ENCODE results near the gene DHFR2.
A peak's percentile ranks its signal among the peaks of the same experiment; 100 is the strongest.
"Not testable (repeated sequence)": the region's sequence is repeated elsewhere in the genome, so short reads cannot be mapped to it uniquely, and the experiment has no call there.

Gene DHFR2

DNA sequence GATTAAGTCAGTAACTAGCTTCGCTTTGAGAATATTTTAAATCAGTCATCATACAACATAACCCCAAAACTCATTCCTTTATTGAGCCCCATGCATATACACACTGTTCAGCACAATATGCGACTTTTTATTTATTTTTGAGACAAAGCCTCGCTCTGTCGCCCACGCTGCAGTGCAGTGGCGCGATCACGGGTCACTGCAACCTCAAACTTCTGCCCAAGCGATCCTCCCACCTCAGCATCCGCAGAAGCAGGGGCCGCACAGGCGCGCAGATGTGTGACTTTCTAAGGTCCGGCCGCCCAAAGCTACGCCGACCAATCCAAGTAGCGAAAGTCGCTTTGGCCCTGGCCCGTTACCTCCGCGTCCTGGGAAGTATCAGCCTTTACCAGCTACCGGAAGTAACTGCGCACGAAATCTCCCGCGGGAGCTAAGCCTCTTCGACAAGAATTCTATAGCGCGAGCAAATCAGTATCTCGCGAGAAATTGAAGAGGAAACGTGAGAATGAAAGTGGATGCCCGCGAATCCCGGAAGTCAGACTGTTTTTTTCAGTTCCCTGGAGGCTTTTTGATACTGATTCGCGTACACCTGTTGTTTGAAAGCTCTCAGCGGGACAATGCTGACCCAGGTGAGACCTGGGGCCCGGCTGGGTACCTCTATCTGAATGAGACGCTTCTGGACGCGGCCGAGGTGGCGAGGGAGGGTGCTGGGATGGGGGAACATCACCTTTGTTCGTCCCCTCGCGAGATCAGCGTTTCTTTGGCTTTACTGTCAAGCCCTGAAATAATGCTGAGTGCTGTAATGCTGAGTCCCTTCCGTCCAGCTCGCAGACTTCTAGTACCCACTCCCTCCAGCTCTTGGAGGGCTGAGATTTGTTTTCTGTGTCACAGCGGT is at the start of gene DHFR2, which contains the start of gene NSUN3:
Gene DHFR2, minus strand, starts transcription at position 404 of the 892 bp plus-strand sequence. CDS start 1,405 bp downstream, outside the sequence.
Gene NSUN3, plus strand, starts transcription at position 549 of the 892 bp plus-strand sequence. Its CDS starts 66 bp downstream, at position 615.
- DNase-seq (ENCODE audit: low read depth in 2 of 2): peak; percentile 60 to 75

DNA sequence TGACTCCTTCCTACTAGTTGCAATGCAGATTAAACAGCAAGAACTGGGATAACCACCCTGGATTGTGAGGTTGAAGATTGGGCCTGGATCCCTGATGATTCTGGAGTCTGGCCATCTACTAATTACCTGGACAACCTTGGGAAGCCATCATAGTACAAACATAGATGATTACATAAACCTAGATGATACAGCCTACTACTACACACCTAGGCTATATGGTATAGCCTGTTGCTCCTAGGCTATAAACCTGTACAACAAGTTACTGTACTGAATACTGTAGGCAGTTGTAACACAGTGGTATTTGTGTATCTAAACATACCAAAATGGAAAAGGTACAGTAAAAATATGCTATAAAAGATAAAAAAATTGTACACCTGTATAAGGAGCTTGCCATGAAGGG is 48.1 kb upstream of the DHFR2 start:
- DNase-seq (ENCODE audit: low read depth in 2 of 2): no peak

DNA sequence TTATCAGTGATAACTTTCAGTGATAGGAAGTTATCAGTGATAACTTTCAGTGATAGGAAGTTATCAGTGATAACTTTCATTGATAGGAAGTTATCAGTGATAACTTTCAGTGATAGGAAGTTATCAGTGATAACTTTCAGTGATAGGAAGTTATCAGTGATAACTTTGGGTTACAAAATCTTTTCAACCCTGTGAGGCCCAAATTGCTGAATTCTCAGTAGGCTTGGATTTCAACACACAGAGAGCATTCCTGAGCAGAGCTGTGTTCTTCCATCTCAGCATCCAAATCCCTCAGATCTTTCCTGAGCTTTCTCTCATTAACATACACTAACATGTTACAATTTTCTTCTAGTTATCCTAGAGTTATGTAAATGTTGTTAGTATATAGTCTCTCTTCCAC is 47.5 kb upstream of the DHFR2 start:
- not testable (repeated sequence) for DNase-seq (ENCODE audit: low read depth in 2 of 2)

DNA sequence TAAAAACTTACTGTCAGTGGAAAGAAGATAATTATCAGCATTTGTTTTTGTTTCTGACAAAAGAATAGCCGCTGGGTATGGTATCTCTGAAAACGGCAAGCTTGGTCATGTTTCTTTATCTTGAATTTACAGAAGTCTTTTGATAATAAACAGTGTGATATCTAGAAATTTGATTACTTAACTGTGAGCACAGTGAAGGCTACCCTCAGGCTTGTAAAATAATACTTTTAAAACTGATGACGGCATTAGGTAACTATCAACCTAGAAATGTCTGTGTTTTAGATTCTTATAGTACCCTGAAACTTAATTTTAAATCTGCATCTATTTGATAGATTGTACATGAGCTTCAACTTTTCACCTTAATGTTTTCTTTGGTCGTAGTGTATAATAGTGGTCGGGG is 43.6 kb upstream of the DHFR2 start:
- no peak for DNase-seq (ENCODE audit: low read depth in 2 of 2)

DNA sequence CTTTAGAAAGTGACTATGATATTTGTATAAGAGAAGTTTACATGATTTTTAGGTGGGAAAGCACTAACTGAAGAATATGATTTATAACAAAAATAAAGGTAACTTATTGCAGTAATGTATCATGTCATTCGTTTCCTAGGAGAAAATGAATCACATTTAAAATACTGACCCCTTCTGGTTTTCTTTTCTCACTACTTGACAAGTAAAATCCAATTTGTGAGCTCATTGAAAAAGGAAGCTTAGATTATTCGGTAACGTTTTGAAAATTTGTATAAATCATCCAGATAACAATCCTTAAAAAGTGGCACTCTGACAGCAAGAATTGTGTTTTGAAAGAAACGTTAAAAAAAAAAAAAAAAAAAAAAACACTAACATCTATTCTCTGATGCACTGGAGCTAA is 39.1 kb upstream of the DHFR2 start:
- no peak for DNase-seq (ENCODE audit: low read depth in 2 of 2)

GRCh38 chr3:94099311-94099710 is 36.6 kb upstream of the DHFR2 start:
- DNase-seq (ENCODE audit: low read depth in 2 of 2): no peak

GRCh38 chr3:94098452-94098851 is 35.7 kb upstream of the DHFR2 start:
- no peak for DNase-seq (ENCODE audit: low read depth in 2 of 2)

DNA sequence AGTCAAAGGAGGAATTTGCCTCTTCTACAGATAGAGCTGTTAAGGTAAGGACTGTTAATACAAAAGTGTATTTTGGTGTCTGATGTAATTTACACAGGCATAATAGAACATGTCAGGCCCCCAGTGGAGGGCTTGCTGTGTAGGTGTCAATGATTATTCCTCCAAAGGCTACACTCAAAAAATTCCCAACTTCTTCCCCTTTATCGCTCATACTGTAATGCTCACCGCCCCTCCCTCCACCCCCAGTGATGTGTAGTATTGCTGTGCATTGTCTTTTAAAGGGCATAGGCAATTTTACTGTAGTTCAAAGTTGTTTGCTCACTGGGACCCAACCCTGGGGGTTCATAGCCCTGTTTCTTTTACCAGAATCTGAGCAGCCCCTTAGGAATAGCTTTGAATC is 32.4 kb upstream of the DHFR2 start:
- no peak for DNase-seq (ENCODE audit: low read depth in 2 of 2)

DNA sequence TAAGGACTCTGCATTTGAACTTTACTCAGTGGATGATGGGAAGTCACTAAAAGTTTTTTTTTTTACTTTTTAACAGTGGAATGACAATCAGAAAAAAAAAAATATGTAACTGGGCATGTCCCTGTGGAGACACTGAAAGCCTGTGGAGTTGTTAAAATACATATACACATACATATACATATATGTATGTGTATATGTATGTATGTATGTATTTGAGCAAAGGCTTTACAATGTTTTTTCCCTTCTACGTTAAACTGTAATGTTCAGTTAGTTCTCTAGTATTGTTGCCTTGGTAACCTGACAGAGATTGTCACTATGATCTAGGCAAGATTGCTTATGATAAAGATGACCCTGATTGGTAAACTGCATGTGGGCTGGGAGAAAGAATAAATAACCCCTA is 30.4 kb upstream of the DHFR2 start:
- no peak for DNase-seq (ENCODE audit: low read depth in 2 of 2)

- no peak for DNase-seq (ENCODE audit: low read depth in 2 of 2)
These were observed 29.4 kb upstream of the DHFR2 start for GRCh38 chr3:94092086-94092485.

- DNase-seq (ENCODE audit: low read depth in 2 of 2): no peak
These were observed 26.4 kb upstream of the DHFR2 start for GRCh38 chr3:94089126-94089525.

- no peak for DNase-seq (ENCODE audit: low read depth in 2 of 2)
These were observed 20.5 kb upstream of the DHFR2 start for GRCh38 chr3:94083261-94083660.

- no peak for DNase-seq (ENCODE audit: low read depth in 2 of 2)
These were observed 19.7 kb upstream of the DHFR2 start for GRCh38 chr3:94082391-94082937.

DNA sequence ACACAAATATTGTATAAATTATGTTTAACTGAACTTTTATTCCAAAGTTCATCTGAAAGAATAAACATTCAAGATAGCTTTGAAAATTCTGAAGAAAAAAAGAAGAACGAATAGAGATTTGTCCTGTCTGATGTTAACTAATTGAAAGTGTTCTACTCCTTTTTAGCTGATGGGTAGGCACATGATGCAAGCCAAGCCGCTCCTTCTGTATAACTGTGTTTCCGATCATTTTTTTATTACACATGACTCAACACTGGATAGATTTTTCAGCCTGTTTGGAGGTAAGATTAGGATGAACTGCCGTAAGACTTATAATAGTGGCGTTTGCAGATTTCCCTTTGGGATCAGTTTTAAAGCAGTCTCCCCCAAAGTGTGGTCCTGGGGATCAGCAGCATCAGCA is 19.2 kb upstream of the DHFR2 start:
- no peak for DNase-seq (ENCODE audit: low read depth in 2 of 2)

DNA sequence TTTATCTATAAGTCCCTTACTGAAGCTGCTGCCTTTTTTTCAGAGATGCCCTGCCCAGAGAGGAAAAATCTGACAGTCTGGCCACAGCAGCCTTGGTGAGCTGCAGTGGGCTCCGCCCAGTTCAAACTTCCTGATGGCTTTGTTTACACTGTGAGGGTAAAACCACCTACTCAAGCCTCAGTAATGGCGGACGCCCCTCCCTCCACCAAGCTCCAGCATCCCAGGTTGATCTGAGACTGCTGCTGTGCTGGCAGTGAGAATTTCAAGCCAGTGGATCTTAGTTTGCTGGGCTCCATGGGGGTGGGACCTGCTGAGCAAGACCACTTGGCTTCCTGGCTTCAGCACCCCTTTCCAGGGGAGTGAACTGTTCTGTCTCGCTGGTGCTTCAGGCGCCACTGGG is 17.8 kb upstream of the DHFR2 start:
- DNase-seq (ENCODE audit: low read depth in 2 of 2): not testable (repeated sequence)

GRCh38 chr3:94076055-94076454 is 13.3 kb upstream of the DHFR2 start:
- no peak for DNase-seq (ENCODE audit: low read depth in 2 of 2)

DNA sequence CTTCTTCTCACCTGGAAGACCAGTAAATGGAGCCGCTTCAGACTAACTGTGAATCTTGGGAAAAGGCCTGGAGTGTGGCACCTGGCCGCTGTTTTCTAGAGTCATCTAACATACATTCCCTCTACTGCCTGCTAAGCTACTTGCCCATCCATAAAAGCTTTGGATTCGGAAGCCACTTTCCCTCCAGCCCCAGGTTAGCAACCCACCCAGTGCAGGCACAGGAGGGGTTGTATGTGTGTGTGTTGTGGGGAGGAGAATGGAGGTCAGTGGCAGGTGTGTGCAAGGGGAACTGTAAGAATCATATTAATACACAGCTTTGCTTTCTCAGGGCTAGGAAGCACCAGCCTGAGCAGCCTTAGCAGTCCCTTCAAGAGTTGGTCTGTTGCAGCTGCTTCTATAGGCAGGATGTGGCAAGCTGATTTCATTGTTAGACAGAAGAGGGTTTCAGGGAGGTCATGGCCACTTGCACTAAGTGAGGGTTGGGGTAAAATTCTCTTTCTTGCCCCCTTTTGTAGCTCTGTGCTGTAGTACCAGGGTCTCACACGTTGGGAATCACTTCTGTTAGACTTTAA is 9.1 kb upstream of the DHFR2 start:
- DNase-seq (ENCODE audit: low read depth in 2 of 2): no peak

- DNase-seq (ENCODE audit: low read depth in 2 of 2): no peak
These were observed 7.7 kb upstream of the DHFR2 start for GRCh38 chr3:94070341-94070911.

- no peak for DNase-seq (ENCODE audit: low read depth in 2 of 2)
These were observed 6.6 kb upstream of the DHFR2 start for GRCh38 chr3:94069194-94069813.

DNA sequence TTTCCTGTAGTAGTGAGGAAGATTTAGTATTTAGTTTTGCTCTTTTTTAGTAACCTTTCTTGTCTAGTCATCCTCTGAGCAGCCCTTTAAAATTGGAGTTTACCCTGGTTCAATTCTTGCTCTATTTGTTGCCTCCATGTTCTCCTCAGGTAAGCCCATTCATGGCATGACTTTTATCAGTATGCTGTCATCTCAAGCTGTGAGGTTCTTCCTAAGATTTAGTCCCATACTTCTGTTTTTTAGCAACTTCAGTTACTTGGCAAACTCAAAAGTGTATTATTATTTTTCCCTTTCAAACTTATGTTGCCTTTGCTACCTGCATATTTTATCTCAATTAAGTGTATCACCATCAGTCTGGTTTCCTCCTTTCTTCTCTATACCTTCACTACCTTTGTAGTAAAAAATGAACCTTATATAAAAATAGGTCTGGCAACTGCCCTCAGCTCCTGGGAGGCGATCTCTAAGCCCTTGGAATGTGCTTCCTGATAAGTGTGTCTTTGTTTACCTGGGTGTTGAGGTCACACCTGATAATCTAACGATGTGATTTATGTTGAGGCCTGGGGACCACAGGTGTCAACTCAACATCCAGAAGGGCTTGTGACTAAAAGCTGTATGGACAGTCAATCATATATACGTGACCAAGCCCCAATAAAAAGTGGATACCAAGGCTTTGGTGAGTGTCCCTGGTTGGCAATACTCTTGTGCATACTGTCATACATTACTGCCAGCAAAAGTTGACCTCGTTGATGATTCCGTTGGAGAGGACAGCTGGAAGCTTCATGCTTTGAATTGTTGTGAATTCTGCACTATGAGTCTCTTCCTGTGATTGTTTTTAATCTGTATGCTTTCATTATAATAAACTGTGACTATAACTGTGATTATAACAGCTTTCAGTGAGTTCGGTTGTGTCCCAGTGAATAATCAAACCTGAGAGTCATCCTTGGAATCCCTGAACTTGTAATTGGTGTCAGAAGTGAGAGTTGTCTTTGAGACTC is 4.1 kb upstream of the DHFR2 start:
- DNase-seq (ENCODE audit: low read depth in 2 of 2): no peak

All from stimulated activated CD8-positive, alpha-beta memory T cell treated with anti-CD3 and anti-CD28 coated beads, Interleukin-15, amount 100 ng/mL, for 4 hours (primary cell).